Stimulated activated CD4-positive, alpha-beta T cell treated with anti-CD3 and anti-CD28 coated beads, Interleukin-1b, Interleukin-23, amount 100 ng/mL, for 4 hours (primary cell): Measurements from ENCODE around the gene C1QTNF5.

Experiments
- DNase-seq, 2 donors: peaks; one replicate each; pipeline ENCODE4 v3.0.0-alpha.2; 2020; ENCODE audit warnings: low read depth in 2 of 2

The C1QTNF5 gene

DNA sequence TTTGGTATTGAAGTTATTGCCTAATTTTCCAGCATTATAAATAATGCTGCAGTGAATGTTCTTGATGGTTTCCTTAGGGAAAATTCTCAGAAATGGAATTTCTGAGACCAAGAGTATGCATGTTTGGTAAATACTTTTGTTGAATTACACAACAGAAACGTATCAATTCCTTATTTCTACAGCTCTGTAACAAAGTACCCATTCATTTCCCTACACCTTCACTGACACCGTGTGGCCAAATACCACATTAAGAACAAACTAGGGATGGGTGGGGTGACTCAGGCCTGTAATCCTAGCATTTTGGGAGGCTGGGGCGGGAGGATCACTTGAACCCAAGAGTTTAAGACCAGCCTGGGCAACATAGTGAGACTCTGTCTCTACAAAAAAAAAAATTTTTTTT, 45.5 kb downstream of the C1QTNF5 start:
- DNase-seq, result no peak

DNA sequence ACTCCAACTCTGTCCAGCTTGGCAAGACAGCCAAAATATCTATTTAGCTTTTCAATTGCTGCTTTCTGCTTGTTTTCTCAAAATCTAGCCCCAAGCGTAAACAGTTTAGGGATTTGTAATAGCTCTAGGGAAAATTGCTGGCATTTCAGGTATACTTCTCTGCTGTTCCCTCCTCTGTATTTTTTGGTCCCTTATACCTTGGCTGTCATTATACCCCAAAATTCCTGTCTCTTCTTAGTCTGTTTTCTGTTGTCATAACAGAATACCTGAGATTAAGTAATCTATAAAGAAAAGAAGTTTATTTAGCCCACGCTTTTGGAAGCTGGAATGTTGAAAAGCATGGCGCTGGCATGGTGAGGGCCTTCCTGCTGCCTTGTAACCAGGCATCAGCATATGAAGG, 47.2 kb downstream of the C1QTNF5 start:
- DNase-seq, result no peak

GRCh38 chr11:119290894-119291497, 49.7 kb downstream of the C1QTNF5 start:
- DNase-seq, result no peak
